Right atrium auricular region (tissue), 2 donors: ENCODE data around the gene RANBP17. TPM values are rescaled to one million over a fixed set of nuclear protein-coding genes. Genes with fewer than 3 reads are reported as not detected.

Experiments used
- DNase-seq: peaks from one replicate; pipeline ENCODE4 v3.0.0-alpha.2; 2019; ENCODE audit warnings: low spot score
- H3K27ac ChIP-seq, 2 donors: fragments of 200-600 bp; sonication (generic); 1 replicate in 1 of 2; 2 replicates in 1 of 2; pipeline ENCODE4 v1.5.1; 2016 to 2019
- H3K27me3 ChIP-seq, 2 donors: fragments of 200-600 bp; sonication (generic); one replicate each; pipeline versions ENCODE4 v1.5.1 to v1.6.0; 2017 to 2019
- H3K36me3 ChIP-seq: fragments of 200-600 bp; sonication (generic); one replicate; pipeline ENCODE4 v1.5.1; 2016
- H3K4me1 ChIP-seq, 2 donors: fragments of 200-600 bp; sonication (generic); one replicate each; pipeline versions ENCODE4 v1.5.1 to v1.6.0; 2017 to 2019
- H3K4me3 ChIP-seq, 2 donors: fragments of 200-600 bp; sonication (generic); 1 replicate in 1 of 2; 2 replicates in 1 of 2; pipeline ENCODE4 v1.5.1; 2017 to 2019; ENCODE audit warnings: mild to moderate bottlenecking in 1 of 2, moderate library complexity in 1 of 2
- H3K9me3 ChIP-seq, 2 donors: fragments of 200-600 bp; sonication (generic); one replicate each; pipeline ENCODE4 v1.5.1; 2019
- CTCF ChIP-seq, 2 donors: fragments of 200-600 bp; sonication (generic); IDR thresholded peaks; one replicate each; pipeline ENCODE4 v1.5.1; 2019; ENCODE audit warnings: antibody characterized with exemption in 2 of 2
- total RNA-seq, 2 donors: library from RNA; depleted of rRNA; stranded (reverse); fragments of >200 nt; gene quantifications; one replicate each; pipeline ENCODE4 v1.1.0, GENCODE V29; 2016

RANBP17 gene
- total RNA-seq, 2 donors from 2014 or later: 1.4 to 3.6 TPM

GRCh38 chr5:171264843-171265242, 403.0 kb downstream of the RANBP17 start:
- H3K27ac ChIP-seq: no peak overlapping the region
- H3K4me3 ChIP-seq: no peak overlapping the region
- H3K9me3 ChIP-seq: no peaks in the 10 kb centered on the region
- no peak for TF ChIP-seq CTCF (IDR thresholded peaks at IDR 0.05)
- H3K36me3 ChIP-seq: no peaks in the 10 kb centered on the region
- no peaks in the 10 kb centered on the region for H3K4me1 ChIP-seq
- H3K27me3 ChIP-seq: no peaks in the 10 kb centered on the region
- DNase-seq: no peak

GRCh38 chr5:171268700-171269620, 407.1 kb downstream of the RANBP17 start:
- TF ChIP-seq CTCF (IDR thresholded peaks at IDR 0.05): no peak
- Histone ChIP-seq H3K36me3 (no peaks in the 10 kb centered on the region), H3K9me3 (no peaks in the 10 kb centered on the region), H3K27ac (no peak overlapping the region), H3K4me1 (no peaks in the 10 kb centered on the region), H3K4me3 (no peak overlapping the region), H3K27me3 (no peaks in the 10 kb centered on the region)
- DNase-seq: no peak

GRCh38 chr5:171269717-171270116, 407.9 kb downstream of the RANBP17 start:
- no peak for DNase-seq
- Histone ChIP-seq H3K9me3 (no peaks in the 10 kb centered on the region), H3K36me3 (no peaks in the 10 kb centered on the region), H3K4me1 (no peaks in the 10 kb centered on the region), H3K27ac (no peak overlapping the region), H3K27me3 (no peaks in the 10 kb centered on the region), H3K4me3 (no peak overlapping the region)
- TF ChIP-seq CTCF (IDR thresholded peaks at IDR 0.05): no peak

- no peaks in the 10 kb centered on the region for H3K4me1 ChIP-seq
- no peak overlapping the region for H3K4me3 ChIP-seq
Observed at GRCh38 chr5:171270136-171270535, 408.3 kb downstream of the RANBP17 start.

GRCh38 chr5:171271798-171272197, 410.0 kb downstream of the RANBP17 start:
- no peak for DNase-seq
- H3K27ac ChIP-seq: no peak overlapping the region
- H3K27me3 ChIP-seq: no peaks in the 10 kb centered on the region
- TF ChIP-seq CTCF (IDR thresholded peaks at IDR 0.05): no peak
- H3K4me1 ChIP-seq: no peaks in the 10 kb centered on the region
- no peak overlapping the region for H3K4me3 ChIP-seq
- no peaks in the 10 kb centered on the region for H3K9me3 ChIP-seq
- no peaks in the 10 kb centered on the region for H3K36me3 ChIP-seq

More at GRCh38 chr5:171270136-171270535, 408.3 kb downstream of the RANBP17 start:
- TF ChIP-seq CTCF (IDR thresholded peaks at IDR 0.05): no peak
- Histone ChIP-seq H3K27ac (no peak overlapping the region), H3K27me3 (no peaks in the 10 kb centered on the region), H3K9me3 (no peaks in the 10 kb centered on the region), H3K36me3 (no peaks in the 10 kb centered on the region)
- DNase-seq: no peak
